ENCODE measurements around the gene SLC25A23. TPM values are rescaled to one million over a fixed set of nuclear protein-coding genes. Genes with fewer than 3 reads are reported as not detected.

The SLC25A23 gene
- total RNA-seq, 5 donors from 2014 or later (not counting 1 experiment from before 2014, with no cell fraction given): 15.5 to 28.0 (median 25.5) TPM

DNA sequence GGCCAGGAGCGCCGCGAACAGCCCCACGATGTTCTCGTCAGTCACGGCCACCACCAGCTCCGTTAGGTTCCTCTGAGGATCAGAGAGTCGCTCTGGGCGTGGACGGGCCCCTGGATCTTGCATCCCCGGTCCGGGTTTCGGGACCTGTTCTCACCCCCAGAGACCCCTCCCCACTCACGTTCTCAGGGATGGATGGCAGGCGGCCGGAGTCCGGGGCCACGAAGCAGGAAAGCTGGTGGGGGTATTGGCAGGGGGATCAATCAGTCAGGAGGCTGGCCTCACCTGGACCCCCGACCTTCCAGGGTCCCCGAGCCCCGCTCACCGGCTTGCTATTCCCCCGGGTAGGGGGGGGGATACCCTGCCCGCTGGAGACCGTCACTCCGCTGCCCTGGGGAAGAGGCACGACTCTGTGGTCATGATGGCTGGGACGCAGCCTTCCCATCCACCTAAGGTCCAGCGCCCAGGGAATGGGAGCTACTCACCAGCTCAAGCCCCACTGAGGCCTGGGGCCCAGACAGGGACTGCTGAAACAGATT, 17.4 kb upstream of the SLC25A23 start:
- peaks cover 23 to 30% (median 27%) of the 10 kb centered on the region in 3 donors for H3K4me1 Mint-ChIP-seq
- H3K36me3 Mint-ChIP-seq: peaks cover 7% of the 10 kb centered on the region
- H3K27ac ChIP-seq (ENCODE audit: low read length): no peak overlapping the region
- no peaks in the 10 kb centered on the region for H3K9me3 Mint-ChIP-seq
- H3K4me3 ChIP-seq (ENCODE audit: control insufficient read depth in 1 of 2, extremely low read depth in 1 of 2, low read length in 1 of 2): no peak overlapping the region
- no peak overlapping the region for H3K4me3 Mint-ChIP-seq
- ATAC-seq (replicated peaks in 1 of 4) (no peak), DNase-seq (no peak)
- no peaks in the 10 kb centered on the region for H3K27me3 ChIP-seq (replicated peaks in 1 of 2; ENCODE audit: control insufficient read depth in 2 of 2, extremely low read depth in 1 of 2, insufficient read depth in 2 of 2, low read length in 1 of 2)
- no peaks in the 10 kb centered on the region for H3K27me3 Mint-ChIP-seq
- 98% methylated on average over 13 of the region's 29 CpGs for WGBS (ENCODE audit: insufficient coverage)
- H3K4me1 ChIP-seq (ENCODE audit: control insufficient read depth in 1 of 2, extremely low read depth in 1 of 2, insufficient read depth in 2 of 2, low read length in 2 of 2): peaks cover 11 to 48% of the 10 kb centered on the region in 2 experiments
- peaks cover 23 to 55% of the 10 kb centered on the region in 2 donors for H3K36me3 ChIP-seq (ENCODE audit: control insufficient read depth in 2 of 2, extremely low read depth in 1 of 2, insufficient read depth in 1 of 2, low read length in 1 of 2)
- no peaks in the 10 kb centered on the region for H3K9me3 ChIP-seq
- ChIA-PET CTCF (no interaction called here), POLR2A (no interaction called here)
- H3K27ac Mint-ChIP-seq: no peak overlapping the region

DNA sequence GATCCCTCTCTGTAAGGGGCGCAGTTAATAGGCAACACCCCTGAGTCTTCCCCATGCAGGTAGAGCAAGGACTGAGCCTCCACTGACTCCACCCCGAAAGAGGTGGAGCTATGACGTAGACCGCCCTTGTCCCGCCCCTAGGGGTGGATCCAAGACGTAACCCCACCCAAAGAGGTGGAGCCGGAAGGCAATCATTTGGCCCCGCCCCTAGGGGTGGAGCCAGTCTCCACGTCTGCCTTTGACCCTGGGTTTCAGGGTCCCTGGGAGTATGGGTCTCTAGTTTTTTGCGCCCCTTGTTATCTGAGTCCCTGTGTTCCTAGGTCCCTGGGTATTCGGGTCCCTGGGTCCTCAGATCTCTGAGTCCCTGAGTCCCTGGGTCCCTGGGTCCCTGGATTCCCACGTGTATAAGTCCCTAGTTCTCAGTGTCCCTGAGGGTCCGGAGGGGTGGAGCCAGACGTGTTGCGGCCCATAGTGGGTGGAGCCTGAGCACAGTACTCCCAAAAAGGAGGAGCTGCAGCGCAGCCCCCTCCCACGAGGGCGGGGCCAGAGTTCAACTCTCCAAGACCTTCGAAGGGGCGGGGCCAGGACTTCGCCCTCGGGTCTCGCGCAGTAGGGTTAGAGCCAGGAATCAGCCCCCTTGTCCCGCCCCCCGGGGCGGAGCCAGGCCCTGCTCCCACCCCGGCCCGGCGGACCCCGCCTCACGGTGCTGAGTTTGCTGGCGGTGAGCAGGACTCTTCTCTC, 16.7 kb upstream of the SLC25A23 start:
- H3K4me3 ChIP-seq (ENCODE audit: control insufficient read depth in 1 of 2, extremely low read depth in 1 of 2, low read length in 1 of 2): no peak overlapping the region
- Mint-ChIP-seq H3K4me3 (no peak overlapping the region), H3K4me1 (peaks cover 17 to 24% (median 21%) of the 10 kb centered on the region in 3 donors), H3K27me3 (no peaks in the 10 kb centered on the region), H3K36me3 (peaks cover 7% of the 10 kb centered on the region), H3K27ac (peak overlapping the region in 1 of 2 donors; percentile 48), H3K9me3 (no peaks in the 10 kb centered on the region)
- WGBS (ENCODE audit: insufficient coverage): 91% methylated on average over 24 of the region's 33 CpGs
- no peaks in the 10 kb centered on the region for H3K9me3 ChIP-seq
- ChIA-PET CTCF (no interaction called here), POLR2A (no interaction called here)
- H3K27me3 ChIP-seq (replicated peaks in 1 of 2; ENCODE audit: control insufficient read depth in 2 of 2, extremely low read depth in 1 of 2, insufficient read depth in 2 of 2, low read length in 1 of 2): no peaks in the 10 kb centered on the region
- H3K4me1 ChIP-seq (ENCODE audit: control insufficient read depth in 1 of 2, extremely low read depth in 1 of 2, insufficient read depth in 2 of 2, low read length in 2 of 2): peaks cover 11 to 44% of the 10 kb centered on the region in 2 experiments
- peaks cover 25 to 60% of the 10 kb centered on the region in 2 donors for H3K36me3 ChIP-seq (ENCODE audit: control insufficient read depth in 2 of 2, extremely low read depth in 1 of 2, insufficient read depth in 1 of 2, low read length in 1 of 2)
- H3K27ac ChIP-seq (ENCODE audit: low read length): no peak overlapping the region
- DNase-seq (peak; percentile 31 to 77 (median 60)), ATAC-seq (replicated peaks in 1 of 4) (peak; percentile 66 to 89 (median 69))

DNA sequence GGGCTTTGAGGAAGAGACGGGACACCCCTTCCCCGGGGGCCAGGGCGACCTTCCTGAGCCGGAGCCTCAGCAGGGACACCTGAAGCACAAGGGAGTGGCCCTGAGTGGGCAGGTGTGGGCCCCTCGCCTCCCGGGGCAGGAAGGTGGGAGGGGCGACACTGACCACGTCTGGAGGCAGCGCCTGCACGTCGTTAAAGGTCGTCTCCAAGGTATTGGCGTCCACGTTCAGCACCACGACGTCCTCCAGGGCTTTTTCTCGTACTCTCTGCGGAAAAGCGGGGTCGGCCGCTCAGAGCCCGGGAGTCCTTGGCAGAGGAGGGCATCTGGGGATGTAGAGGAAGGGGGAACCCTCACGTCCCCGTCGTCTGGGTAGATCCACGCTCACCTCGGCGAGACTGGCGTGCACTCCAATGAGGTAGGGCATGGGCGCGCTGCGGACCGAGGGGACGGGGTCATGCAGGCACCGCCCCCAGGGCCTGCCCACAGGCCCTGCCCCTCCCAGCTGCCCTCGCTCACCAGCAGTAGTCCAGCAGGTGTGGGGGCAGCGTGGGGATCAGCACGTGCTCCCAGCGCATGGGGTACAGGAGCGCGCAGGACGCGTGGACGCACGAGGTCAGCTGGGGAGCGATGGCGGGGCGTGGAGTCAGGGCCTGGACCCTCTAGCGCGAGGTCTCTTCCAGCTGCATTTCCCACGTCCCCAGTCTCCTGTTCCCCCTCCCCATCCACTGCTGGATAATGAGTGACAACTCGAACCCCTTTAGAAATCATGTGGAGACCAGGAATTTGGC, 15.9 kb upstream of the SLC25A23 start:
- H3K27me3 Mint-ChIP-seq: no peaks in the 10 kb centered on the region
- no peak for DNase-seq
- Histone ChIP-seq H3K4me1 (ENCODE audit: control insufficient read depth in 1 of 2, extremely low read depth in 1 of 2, insufficient read depth in 2 of 2, low read length in 2 of 2) (peaks cover 7 to 38% of the 10 kb centered on the region in 2 experiments), H3K36me3 (ENCODE audit: control insufficient read depth in 2 of 2, extremely low read depth in 1 of 2, insufficient read depth in 1 of 2, low read length in 1 of 2) (peaks cover 27 to 66% of the 10 kb centered on the region in 2 donors), H3K9me3 (no peaks in the 10 kb centered on the region), H3K27ac (ENCODE audit: low read length) (no peak overlapping the region), H3K4me3 (ENCODE audit: control insufficient read depth in 1 of 2, extremely low read depth in 1 of 2, low read length in 1 of 2) (no peak overlapping the region), H3K27me3 (replicated peaks in 1 of 2; ENCODE audit: control insufficient read depth in 2 of 2, extremely low read depth in 1 of 2, insufficient read depth in 2 of 2, low read length in 1 of 2) (no peaks in the 10 kb centered on the region)
- ChIA-PET CTCF (no interaction called here), POLR2A (no interaction called here)
- no peak overlapping the region for H3K4me3 Mint-ChIP-seq
- peaks cover 9 to 16% (median 14%) of the 10 kb centered on the region in 3 donors for H3K4me1 Mint-ChIP-seq
- peaks cover 7% of the 10 kb centered on the region for H3K36me3 Mint-ChIP-seq
- H3K9me3 Mint-ChIP-seq: no peaks in the 10 kb centered on the region
- ATAC-seq (replicated peaks in 1 of 4): no peak
- 94% methylated on average over 47 of the region's 52 CpGs for WGBS (ENCODE audit: insufficient coverage)
- no peak overlapping the region for H3K27ac Mint-ChIP-seq

DNA sequence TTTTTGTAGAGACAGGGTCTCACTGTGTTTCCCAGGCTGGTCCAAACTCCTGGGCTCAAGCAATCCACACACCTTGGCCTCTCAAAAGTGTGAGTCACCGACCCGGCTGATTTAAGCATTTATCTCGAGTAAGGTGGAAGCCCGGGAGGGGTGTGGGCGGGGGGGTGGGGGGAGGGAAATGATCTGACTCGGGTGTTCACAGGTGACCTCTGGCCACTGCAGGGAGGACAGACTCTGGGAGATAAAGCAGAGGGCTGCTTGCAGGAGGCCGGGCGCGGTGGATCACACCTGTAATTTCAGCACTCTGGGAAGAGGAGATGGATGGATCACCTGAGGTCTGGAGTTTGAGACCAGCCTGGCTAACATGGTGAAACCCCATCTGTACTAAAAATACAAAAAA, 14.1 kb upstream of the SLC25A23 start:
- Mint-ChIP-seq H3K27ac (no peak overlapping the region), H3K9me3 (no peaks in the 10 kb centered on the region), H3K4me3 (no peak overlapping the region), H3K36me3 (peaks cover 15% of the 10 kb centered on the region), H3K4me1 (peaks cover 0 to 4% (median 0%) of the 10 kb centered on the region in 3 donors), H3K27me3 (no peaks in the 10 kb centered on the region)
- Histone ChIP-seq H3K4me1 (ENCODE audit: control insufficient read depth in 1 of 2, extremely low read depth in 1 of 2, insufficient read depth in 2 of 2, low read length in 2 of 2) (peaks cover 0 to 19% of the 10 kb centered on the region in 2 experiments), H3K27ac (ENCODE audit: low read length) (no peak overlapping the region), H3K4me3 (ENCODE audit: control insufficient read depth in 1 of 2, extremely low read depth in 1 of 2, low read length in 1 of 2) (no peak overlapping the region), H3K9me3 (no peaks in the 10 kb centered on the region), H3K36me3 (ENCODE audit: control insufficient read depth in 2 of 2, extremely low read depth in 1 of 2, insufficient read depth in 1 of 2, low read length in 1 of 2) (peaks cover 31 to 69% of the 10 kb centered on the region in 2 donors), H3K27me3 (replicated peaks in 1 of 2; ENCODE audit: control insufficient read depth in 2 of 2, extremely low read depth in 1 of 2, insufficient read depth in 2 of 2, low read length in 1 of 2) (no peaks in the 10 kb centered on the region)
- no peak for DNase-seq
- ATAC-seq (replicated peaks in 1 of 4): no peak
- ChIA-PET POLR2A (no interaction called here), CTCF (no interaction called here)
- WGBS (ENCODE audit: insufficient coverage): 93% methylated on average over 3 of the region's 9 CpGs

DNA sequence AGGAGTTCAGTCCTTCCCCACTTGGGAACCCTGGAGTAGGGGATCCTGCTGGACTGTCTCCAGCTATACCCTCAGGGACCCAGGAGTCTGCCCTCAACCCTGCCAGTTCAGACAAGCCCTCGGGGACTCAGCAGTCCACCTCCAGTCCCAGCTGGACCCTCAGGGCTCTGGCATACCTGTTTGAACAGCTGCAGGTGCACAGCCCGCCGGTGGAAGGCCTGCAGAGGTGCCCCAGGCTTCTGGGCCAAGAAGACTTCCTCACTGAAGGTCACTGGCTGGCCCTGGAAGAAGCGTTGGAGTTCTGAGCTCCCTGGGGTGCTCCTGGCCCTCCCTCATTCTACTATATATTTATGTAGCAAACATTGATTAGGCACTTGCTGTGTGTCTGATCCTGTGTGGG, 13.1 kb upstream of the SLC25A23 start:
- no peak overlapping the region for H3K4me3 Mint-ChIP-seq

DNA sequence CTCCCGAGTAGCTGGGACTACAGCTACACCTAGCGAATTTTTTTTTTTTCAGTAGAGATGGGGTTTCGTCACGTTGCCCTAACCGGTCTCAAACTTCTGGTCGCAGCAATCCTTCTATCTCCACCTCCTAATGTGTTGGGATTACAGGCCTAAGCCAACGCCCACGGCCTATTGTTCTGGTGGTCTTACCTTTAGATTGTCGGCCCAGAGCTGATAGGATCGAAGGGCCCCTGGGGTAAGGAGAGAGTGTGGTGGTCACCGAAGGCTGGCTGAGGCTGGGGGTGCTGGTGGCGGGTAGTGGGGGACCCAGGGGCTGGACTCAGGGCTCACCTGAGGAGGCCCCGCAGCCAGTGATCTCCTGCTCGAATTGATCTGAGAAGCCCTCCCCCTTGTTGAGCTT, 11.5 kb upstream of the SLC25A23 start:
- 96% methylated on average over 4 of the region's 14 CpGs for WGBS (ENCODE audit: insufficient coverage)
- ChIA-PET CTCF (no interaction called here), POLR2A (no interaction called here)
- peaks cover 22 to 54% of the 10 kb centered on the region in 2 donors for H3K36me3 ChIP-seq (ENCODE audit: control insufficient read depth in 2 of 2, extremely low read depth in 1 of 2, insufficient read depth in 1 of 2, low read length in 1 of 2)
- no peak overlapping the region for H3K27ac ChIP-seq (ENCODE audit: low read length)
- Mint-ChIP-seq H3K36me3 (peaks cover 21% of the 10 kb centered on the region), H3K27ac (no peak overlapping the region), H3K27me3 (no peaks in the 10 kb centered on the region), H3K4me1 (peaks cover 0 to 2% (median 0%) of the 10 kb centered on the region in 3 donors), H3K4me3 (no peak overlapping the region), H3K9me3 (no peaks in the 10 kb centered on the region)
- no peak for ATAC-seq (replicated peaks in 1 of 4)
- DNase-seq: no peak
- H3K27me3 ChIP-seq (replicated peaks in 1 of 2; ENCODE audit: control insufficient read depth in 2 of 2, extremely low read depth in 1 of 2, insufficient read depth in 2 of 2, low read length in 1 of 2): no peaks in the 10 kb centered on the region
- no peaks in the 10 kb centered on the region for H3K9me3 ChIP-seq
- H3K4me1 ChIP-seq (ENCODE audit: control insufficient read depth in 1 of 2, extremely low read depth in 1 of 2, insufficient read depth in 2 of 2, low read length in 2 of 2): peaks cover 0 to 6% of the 10 kb centered on the region in 2 experiments
- no peak overlapping the region for H3K4me3 ChIP-seq (ENCODE audit: control insufficient read depth in 1 of 2, extremely low read depth in 1 of 2, low read length in 1 of 2)

More for the DNA sequence above, 13.1 kb upstream of the SLC25A23 start:
- no peaks in the 10 kb centered on the region for H3K9me3 Mint-ChIP-seq
- Histone ChIP-seq H3K27me3 (replicated peaks in 1 of 2; ENCODE audit: control insufficient read depth in 2 of 2, extremely low read depth in 1 of 2, insufficient read depth in 2 of 2, low read length in 1 of 2) (no peaks in the 10 kb centered on the region), H3K27ac (ENCODE audit: low read length) (no peak overlapping the region), H3K9me3 (no peaks in the 10 kb centered on the region), H3K4me3 (ENCODE audit: control insufficient read depth in 1 of 2, extremely low read depth in 1 of 2, low read length in 1 of 2) (no peak overlapping the region), H3K4me1 (ENCODE audit: control insufficient read depth in 1 of 2, extremely low read depth in 1 of 2, insufficient read depth in 2 of 2, low read length in 2 of 2) (peaks cover 0 to 18% of the 10 kb centered on the region in 2 experiments), H3K36me3 (ENCODE audit: control insufficient read depth in 2 of 2, extremely low read depth in 1 of 2, insufficient read depth in 1 of 2, low read length in 1 of 2) (peaks cover 31 to 68% of the 10 kb centered on the region in 2 donors)
- peaks cover 0 to 4% (median 0%) of the 10 kb centered on the region in 3 donors for H3K4me1 Mint-ChIP-seq
- ATAC-seq (replicated peaks in 1 of 4) (no peak), DNase-seq (no peak)
- no peak overlapping the region for H3K27ac Mint-ChIP-seq
- ChIA-PET CTCF (no interaction called here), POLR2A (interaction anchor here in 1 of 2 donors (0.6 kb wide), 1 partner anchor 8 kb away, joined by 7 read pairs; no protein-coding TSS in a partner anchor)
- 94% methylated on average over 3 of the region's 4 CpGs for WGBS (ENCODE audit: insufficient coverage)
- no peaks in the 10 kb centered on the region for H3K27me3 Mint-ChIP-seq
- peaks cover 20% of the 10 kb centered on the region for H3K36me3 Mint-ChIP-seq

All from T-cell (primary cell).